WERI-Rb-1 (cell line): ENCODE data around the gene PRSS8.
A peak's percentile ranks its signal among the peaks of the same experiment; 100 is the strongest.

Experiments
- DNase-seq: peaks from one replicate; pipeline ENCODE4 v3.0.0-alpha.2; 2020
- H3K27ac ChIP-seq: fragments of 250-450 bp; sonication (Bioruptor Pico); 2 replicates; pipeline ENCODE4 v1.5.1; 2020; ENCODE audit warnings: mild to moderate bottlenecking, moderate library complexity
- H3K27me3 ChIP-seq: fragments of 250-450 bp; sonication (Bioruptor Pico); 2 replicates; pipeline ENCODE4 v1.5.1; 2021; ENCODE audit warnings: mild to moderate bottlenecking, low read depth, moderate library complexity; ENCODE audit not compliant: insufficient read depth, severe bottlenecking
- H3K36me3 ChIP-seq: fragments of 250-450 bp; sonication (Bioruptor Pico); 2 replicates; pipeline ENCODE4 v1.5.1; 2020; ENCODE audit warnings: mild to moderate bottlenecking, moderate library complexity
- H3K4me3 ChIP-seq: 2 replicates; pipeline ENCODE4 v1.5.1; 2011; ENCODE audit warnings: low read depth, mild to moderate bottlenecking, control low read depth, low read length
- H3K9me3 ChIP-seq: fragments of 250-450 bp; sonication (Bioruptor Pico); 2 replicates; pipeline ENCODE4 v1.5.1; 2021; ENCODE audit warnings: mild to moderate bottlenecking, moderate library complexity; ENCODE audit not compliant: severe bottlenecking
- TF ChIP-seq, protein P1 (sequence below): IDR thresholded peaks from 2 replicates; pipeline ENCODE4 v1.5.1; 2011; ENCODE audit warnings: low read depth, mild to moderate bottlenecking, control low read depth, inconsistent platforms, low read length

The PRSS8 gene

GRCh38 chr16:31109622-31110021 is 25.9 kb downstream of the PRSS8 start:
- peaks cover 44% of the 10 kb centered on the region for H3K36me3 ChIP-seq
- TF ChIP-seq, protein P1, sequence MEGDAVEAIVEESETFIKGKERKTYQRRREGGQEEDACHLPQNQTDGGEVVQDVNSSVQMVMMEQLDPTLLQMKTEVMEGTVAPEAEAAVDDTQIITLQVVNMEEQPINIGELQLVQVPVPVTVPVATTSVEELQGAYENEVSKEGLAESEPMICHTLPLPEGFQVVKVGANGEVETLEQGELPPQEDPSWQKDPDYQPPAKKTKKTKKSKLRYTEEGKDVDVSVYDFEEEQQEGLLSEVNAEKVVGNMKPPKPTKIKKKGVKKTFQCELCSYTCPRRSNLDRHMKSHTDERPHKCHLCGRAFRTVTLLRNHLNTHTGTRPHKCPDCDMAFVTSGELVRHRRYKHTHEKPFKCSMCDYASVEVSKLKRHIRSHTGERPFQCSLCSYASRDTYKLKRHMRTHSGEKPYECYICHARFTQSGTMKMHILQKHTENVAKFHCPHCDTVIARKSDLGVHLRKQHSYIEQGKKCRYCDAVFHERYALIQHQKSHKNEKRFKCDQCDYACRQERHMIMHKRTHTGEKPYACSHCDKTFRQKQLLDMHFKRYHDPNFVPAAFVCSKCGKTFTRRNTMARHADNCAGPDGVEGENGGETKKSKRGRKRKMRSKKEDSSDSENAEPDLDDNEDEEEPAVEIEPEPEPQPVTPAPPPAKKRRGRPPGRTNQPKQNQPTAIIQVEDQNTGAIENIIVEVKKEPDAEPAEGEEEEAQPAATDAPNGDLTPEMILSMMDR, result no peak
- no peaks in the 10 kb centered on the region for H3K9me3 ChIP-seq
- no peak overlapping the region for H3K27ac ChIP-seq
- DNase-seq, result no peak
- no peaks in the 10 kb centered on the region for H3K27me3 ChIP-seq
- no peak overlapping the region for H3K4me3 ChIP-seq

- no peak for DNase-seq
- peak overlapping the region; percentile 68 for H3K4me3 ChIP-seq
- TF ChIP-seq, protein P1, result no peak
- H3K36me3 ChIP-seq, result peaks cover 44% of the 10 kb centered on the region
- no peaks in the 10 kb centered on the region for H3K27me3 ChIP-seq
- H3K9me3 ChIP-seq, result no peaks in the 10 kb centered on the region
- H3K27ac ChIP-seq, result peak overlapping the region; percentile 86
Observed at GRCh38 chr16:31108794-31109558, 26.6 kb downstream of the PRSS8 start.

- TF ChIP-seq, protein P1, result no peak
- Histone ChIP-seq H3K27me3 (no peaks in the 10 kb centered on the region), H3K4me3 (peak within 1 kb of the TSS; percentile 68), H3K36me3 (peaks cover 41% of the 10 kb centered on the region), H3K9me3 (no peaks in the 10 kb centered on the region), H3K27ac (peak within 1 kb of the TSS; percentile 86)
- peak; percentile 82 for DNase-seq
Observed at GRCh38 chr16:31108035-31108793, 27.3 kb downstream of the PRSS8 start, which contains the start of gene BCKDK. Gene BCKDK, plus strand, starts transcription at chr16:31108386. Its CDS starts 838 bp downstream, at chr16:31109224.

- Histone ChIP-seq H3K27ac (peak overlapping the region; percentile 86), H3K4me3 (peak overlapping the region; percentile 68), H3K36me3 (peaks cover 34% of the 10 kb centered on the region), H3K9me3 (no peaks in the 10 kb centered on the region), H3K27me3 (no peaks in the 10 kb centered on the region)
- TF ChIP-seq, protein P1, result 0 out of 2 replicates have a peak, but pooled peaks have one; percentile 7
- DNase-seq, result peak; percentile 89
Observed at GRCh38 chr16:31107465-31107867, 28.1 kb downstream of the PRSS8 start.

DNA sequence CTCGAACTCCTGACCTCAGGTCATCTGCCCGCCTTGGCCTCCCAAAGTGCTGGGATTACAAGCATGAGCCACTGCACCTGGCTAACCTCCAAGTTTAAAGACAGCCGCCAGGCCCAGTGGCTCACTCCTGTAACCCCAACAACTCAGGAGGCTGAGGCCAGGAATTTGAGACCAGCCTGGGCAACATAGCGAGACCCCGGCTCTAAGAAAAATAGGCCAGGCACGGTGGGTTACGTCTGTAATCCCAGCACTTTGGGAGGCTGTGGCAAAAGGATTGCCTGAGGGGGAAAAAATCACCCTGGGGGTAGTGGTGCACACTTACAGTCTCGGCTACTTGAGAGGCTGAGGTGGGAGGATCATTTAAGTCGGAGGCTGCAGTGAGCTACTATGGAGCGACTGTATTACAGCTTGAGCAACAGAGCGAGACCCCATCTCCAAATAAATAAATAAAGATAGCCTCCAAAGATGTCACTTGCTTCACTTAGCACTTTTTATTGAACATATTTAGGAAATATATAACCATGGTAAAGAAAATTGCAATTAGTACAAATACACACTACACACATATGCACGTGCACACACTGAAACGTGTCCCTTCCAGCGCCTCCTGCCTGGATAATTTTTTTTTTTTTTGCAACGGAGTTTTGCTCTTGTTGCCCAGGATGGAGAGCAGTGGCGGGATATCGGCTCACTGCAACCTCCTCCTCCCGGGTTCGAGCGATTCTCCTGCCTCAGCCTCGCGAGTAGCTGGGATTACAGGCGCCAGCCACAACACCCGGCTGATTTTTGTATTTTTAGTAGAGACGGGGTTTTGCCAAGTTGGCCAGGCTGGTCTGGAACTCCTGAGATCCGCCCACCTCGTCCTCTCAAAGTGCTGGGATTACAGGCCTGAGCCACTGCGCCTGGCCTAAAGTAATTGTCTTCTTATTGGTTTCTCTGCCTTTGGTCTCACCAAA is 28.7 kb downstream of the PRSS8 start:
- Histone ChIP-seq H3K27ac (peak overlapping the region; percentile 86), H3K9me3 (no peaks in the 10 kb centered on the region), H3K36me3 (peaks cover 27% of the 10 kb centered on the region), H3K27me3 (no peaks in the 10 kb centered on the region), H3K4me3 (peak overlapping the region; percentile 68)
- TF ChIP-seq, protein P1, result no peak
- peak; percentile 67 for DNase-seq
